ENCODE data around the gene ATF2. TPM values are rescaled to one million over a fixed set of nuclear protein-coding genes. Genes with fewer than 3 reads are reported as not detected.

The ATF2 gene
- total and polyA plus RNA-seq, 10 donors = 16.3 to 71.6 (median 59.5) TPM

GRCh38 chr2:175187378-175187777 lies 19.4 kb upstream of the ATF2 start:
- intact Hi-C loops (cut with DNase I; ENCODE audit: low total_unique reads) = no loop called here

GRCh38 chr2:175183674-175184073 lies 15.7 kb upstream of the ATF2 start:
- TF ChIP-seq POLR2AphosphoS5 (IDR thresholded peaks at IDR 0.05) (no peak), CTCF (IDR thresholded peaks at IDR 0.05 in 8 of 11, conservative IDR thresholded peaks at IDR 0.05 in 3 of 11) (no peak), POLR2A (IDR thresholded peaks at IDR 0.05) (no peak)
- no peak for DNase-seq
- H3K9me3 ChIP-seq = no peaks in the 10 kb centered on the region
- H3K27ac ChIP-seq = no peak overlapping the region
- H3K27me3 ChIP-seq (replicated peaks in 1 of 7) = no peaks in the 10 kb centered on the region
- intact Hi-C loops (cut with DNase I; ENCODE audit: low total_unique reads) = no loop called here
- no peak overlapping the region for H3K4me3 ChIP-seq
- H3K4me1 ChIP-seq = peaks cover 9 to 34% (median 22%) of the 10 kb centered on the region in 6 donors
- peaks cover 0 to 14% (median 11%) of the 10 kb centered on the region in 6 donors for H3K36me3 ChIP-seq
- WGBS, 5 donors = 92 to 98% (median 94%) methylated on average over 2 of the region's 2 CpGs

More at GRCh38 chr2:175187378-175187777, 19.4 kb upstream of the ATF2 start:
- H3K36me3 ChIP-seq = no peaks in the 10 kb centered on the region
- no peak for DNase-seq
- TF ChIP-seq POLR2AphosphoS5 (IDR thresholded peaks at IDR 0.05) (no peak), CTCF (IDR thresholded peaks at IDR 0.05 in 8 of 11, conservative IDR thresholded peaks at IDR 0.05 in 3 of 11) (peak in 1 of 11 experiments; percentile 8)
- 84 to 100% (median 90%) methylated on average over 1 of the region's 1 CpG for whole genome bisulfite sequencing, 5 donors
- no peak overlapping the region for H3K4me3 ChIP-seq
- no peaks in the 10 kb centered on the region for H3K27me3 ChIP-seq (replicated peaks in 1 of 7)
- H3K27ac ChIP-seq = no peak overlapping the region
- peaks cover 0 to 9% (median under 1%) of the 10 kb centered on the region in 8 donors for H3K9me3 ChIP-seq
- no peaks in the 10 kb centered on the region for H3K4me1 ChIP-seq

- no peak for DNase-seq
- H3K27me3 ChIP-seq (replicated peaks in 1 of 7) = no peaks in the 10 kb centered on the region
- intact Hi-C loops (cut with DNase I; ENCODE audit: low total_unique reads) = no loop called here
- peak overlapping the region; percentile 77 to 92 (median 88) for H3K27ac ChIP-seq
- no peaks in the 10 kb centered on the region for H3K9me3 ChIP-seq
- peak overlapping the region; percentile 65 to 94 (median 86) for H3K4me3 ChIP-seq
- 49 to 68% (median 59%) methylated on average over 4 to 5 of the region's 5 CpGs for WGBS, 5 donors
- peaks cover 0 to 32% (median 24%) of the 10 kb centered on the region in 6 donors for H3K36me3 ChIP-seq
- no peak for TF ChIP-seq CTCF (IDR thresholded peaks at IDR 0.05 in 8 of 11, conservative IDR thresholded peaks at IDR 0.05 in 3 of 11)
- no peak for TF ChIP-seq POLR2AphosphoS5 (IDR thresholded peaks at IDR 0.05)
- TF ChIP-seq POLR2A (IDR thresholded peaks at IDR 0.05) = no peak
- peaks cover 9 to 37% (median 22%) of the 10 kb centered on the region in 6 donors for H3K4me1 ChIP-seq
Observed at GRCh38 chr2:175181877-175182308, 13.9 kb upstream of the ATF2 start.

GRCh38 chr2:175181104-175181876 lies 13.3 kb upstream of the ATF2 start, which contains the start of gene ATP5MC3:
TSS of gene ATP5MC3 (minus strand) at chr2:175181710. CDS start at chr2:175181393, 317 bp downstream.
- Histone ChIP-seq H3K36me3 (peaks cover 0 to 38% (median 26%) of the 10 kb centered on the region in 6 donors), H3K27me3 (replicated peaks in 1 of 7) (no peaks in the 10 kb centered on the region), H3K4me3 (peak within 1 kb of the TSS; percentile 65 to 94 (median 86)), H3K27ac (peak within 1 kb of the TSS; percentile 77 to 92 (median 88)), H3K4me1 (peaks cover 9 to 37% (median 22%) of the 10 kb centered on the region in 6 donors), H3K9me3 (no peaks in the 10 kb centered on the region)
- 0 to 1% (median 1%) methylated on average over 30 to 53 of the region's 53 CpGs for WGBS, 5 donors
- TF ChIP-seq POLR2A (IDR thresholded peaks at IDR 0.05) = no peak
- TF ChIP-seq POLR2AphosphoS5 (IDR thresholded peaks at IDR 0.05) = peak; percentile 94 to 96 (median 95)
- no peak for TF ChIP-seq CTCF (IDR thresholded peaks at IDR 0.05 in 8 of 11, conservative IDR thresholded peaks at IDR 0.05 in 3 of 11)
- intact Hi-C loops (cut with DNase I; ENCODE audit: low total_unique reads) = no loop called here
- DNase-seq = peak; percentile 98

Measured in spleen (tissue), 11 donors.